H1 (cell line): ENCODE measurements around the gene KCNQ1. TPM values are rescaled to one million over a fixed set of nuclear protein-coding genes. Genes with fewer than 3 reads are reported as not detected.
A peak's percentile ranks its signal among the peaks of the same experiment; 100 is the strongest.

ENCODE experiments used
- CTCF ChIA-PET: fragments of 300-600 bp; sonication (Branson Sonifier 250); formaldehyde crosslinking; loops from one replicate; lab custom pipeline; 2021; ENCODE audit not compliant: partially characterized antibody; lab: Charles Lee
- POLR2A ChIA-PET: fragments of 300-600 bp; sonication (Branson Sonifier 250); formaldehyde crosslinking; loops from one replicate; lab custom pipeline; 2021; ENCODE audit warnings: inconsistent platforms; ENCODE audit not compliant: partially characterized antibody; lab: Charles Lee
- DNase-seq, 2 experiments: peaks; one replicate each; pipeline versions ENCODE4 v3.0.0 to v3.0.0-alpha.2; 2010 to 2022; ENCODE audit warnings: low spot score in 2 of 2, low read depth in 1 of 2, mixed read lengths in 1 of 2
- FAIRE-seq: peaks from 2 replicates; lab custom pipeline; 2011; peaks lifted over from hg19 to GRCh38; lab: Jason Lieb, UNC
- H2AFZ ChIP-seq: 2 replicates; pipeline ENCODE4 v1.8.1; 2012; ENCODE audit warnings: low read length, inconsistent platforms
- H2AK5ac ChIP-seq: 2 replicates; pipeline ENCODE4 v1.6.1; 2013; ENCODE audit warnings: low read depth, low read length
- H2BK120ac ChIP-seq: replicated peaks from 2 replicates; pipeline ENCODE3; 2013; ENCODE audit warnings: low read depth, low read length, inconsistent platforms
- H2BK12ac ChIP-seq: 2 replicates; pipeline ENCODE4 v1.6.1; 2013; ENCODE audit warnings: low read depth, low read length
- H2BK15ac ChIP-seq: 2 replicates; pipeline ENCODE4 v1.6.1; 2013; ENCODE audit warnings: low read length
- H2BK20ac ChIP-seq: 2 replicates; pipeline ENCODE4 v1.6.1; 2013; ENCODE audit warnings: low read length
- H2BK5ac ChIP-seq: 2 replicates; pipeline ENCODE4 v1.6.1; 2013; ENCODE audit warnings: low read depth, low read length
- H3K14ac ChIP-seq: 2 replicates; pipeline ENCODE4 v1.6.1; 2013; ENCODE audit warnings: inconsistent platforms; ENCODE audit not compliant: insufficient read length
- H3K18ac ChIP-seq: 2 replicates; pipeline ENCODE4 v1.6.1; 2013; ENCODE audit warnings: low read length; ENCODE audit errors: extremely low read depth
- H3K23ac ChIP-seq: 2 replicates; pipeline ENCODE4 v1.6.1; 2013; ENCODE audit warnings: inconsistent platforms; ENCODE audit not compliant: insufficient read length
- H3K23me2 ChIP-seq: 2 replicates; pipeline ENCODE4 v1.6.1; 2013; ENCODE audit warnings: low read depth, low read length
- H3K27ac ChIP-seq: 2 replicates; pipeline ENCODE4 v1.6.1; 2011; ENCODE audit warnings: low read depth, low read length, inconsistent platforms
- H3K27me3 ChIP-seq, 4 experiments: replicated peaks in 1 of 4; 1 replicate in 1 of 4; 2 replicates in 3 of 4; pipeline versions ENCODE4 v1.6.1 to v1.8.1; 2011 to 2013; ENCODE audit warnings: low read length in 3 of 4, mild to moderate bottlenecking in 3 of 4, inconsistent platforms in 2 of 4, mixed read lengths in 2 of 4, moderate library complexity in 1 of 4; ENCODE audit not compliant: control insufficient read depth in 3 of 4, insufficient read depth in 3 of 4; ENCODE audit errors: extremely low read depth in 1 of 4
- H3K36me3 ChIP-seq, 4 experiments: 2 replicates each; pipeline versions ENCODE4 v1.6.1 to v1.8.1; 2011 to 2013; ENCODE audit warnings: mild to moderate bottlenecking in 4 of 4, low read length in 3 of 4, moderate library complexity in 2 of 4, control low read depth in 1 of 4, inconsistent platforms in 1 of 4; ENCODE audit not compliant: insufficient read depth in 4 of 4, control insufficient read depth in 2 of 4
- H3K4ac ChIP-seq: replicated peaks from 2 replicates; pipeline ENCODE3; 2013; ENCODE audit warnings: low read length, low read depth, mixed read lengths, inconsistent platforms; ENCODE audit not compliant: insufficient read length
- H3K4me1 ChIP-seq, 4 experiments: replicated peaks in 1 of 4; 1 replicate in 1 of 4; 2 replicates in 3 of 4; pipeline versions ENCODE4 v1.6.1 to v1.8.1; 2011 to 2013; ENCODE audit warnings: low read length in 3 of 4, inconsistent platforms in 2 of 4, mixed read lengths in 1 of 4; ENCODE audit not compliant: insufficient read depth in 4 of 4, control insufficient read depth in 3 of 4
- H3K4me2 ChIP-seq, 2 experiments: 2 replicates each; pipeline versions ENCODE4 v1.6.1 to v1.8.1; 2011 to 2013; ENCODE audit warnings: low read depth in 2 of 2, low read length in 2 of 2, control low read depth in 1 of 2, inconsistent platforms in 1 of 2, mild to moderate bottlenecking in 1 of 2; ENCODE audit not compliant: insufficient read depth in 1 of 2
- H3K4me3 ChIP-seq, 4 experiments: fragments of 200-600, 300-600 bp in 1 of 4; sonication (generic), shearing (Covaris generic), sonication (Bioruptor Twin) in 1 of 4; 2 replicates each; pipeline versions ENCODE4 v1.5.1 to v1.8.1; 2011 to 2016; ENCODE audit warnings: low read length in 4 of 4, low read depth in 3 of 4, control low read depth in 2 of 4, inconsistent platforms in 2 of 4, mild to moderate bottlenecking in 2 of 4, mixed read lengths in 1 of 4, moderate library complexity in 1 of 4; ENCODE audit not compliant: insufficient read depth in 2 of 4; ENCODE audit errors: extremely low read depth in 1 of 4
- H3K56ac ChIP-seq: replicated peaks from 2 replicates; pipeline ENCODE3; 2013; ENCODE audit warnings: low read depth, mild to moderate bottlenecking, mixed read lengths, low read length, inconsistent platforms; ENCODE audit not compliant: insufficient read length
- H3K79me1 ChIP-seq: 2 replicates; pipeline ENCODE4 v1.6.1; 2013; ENCODE audit warnings: low read depth, low read length, control low read depth
- H3K79me2 ChIP-seq, 2 experiments: 2 replicates each; pipeline versions ENCODE4 v1.6.1 to v1.8.1; 2012 to 2013; ENCODE audit warnings: low read length in 2 of 2, mild to moderate bottlenecking in 2 of 2, inconsistent platforms in 1 of 2; ENCODE audit not compliant: insufficient read depth in 2 of 2, control insufficient read depth in 1 of 2
- H3K9ac ChIP-seq, 4 experiments: replicated peaks in 1 of 4; 1 replicate in 1 of 4; 2 replicates in 3 of 4; pipeline versions ENCODE4 v1.6.1 to v1.8.1; 2011 to 2013; ENCODE audit warnings: low read depth in 3 of 4, low read length in 3 of 4, control low read depth in 2 of 4, mild to moderate bottlenecking in 2 of 4, moderate library complexity in 2 of 4, inconsistent platforms in 1 of 4; ENCODE audit errors: extremely low read depth in 1 of 4
- H3K9me3 ChIP-seq, 2 experiments: 2 replicates each; pipeline versions ENCODE4 v1.6.1 to v1.8.1; 2012 to 2013; ENCODE audit warnings: mild to moderate bottlenecking in 2 of 2, moderate library complexity in 2 of 2, control low read depth in 1 of 2, inconsistent platforms in 1 of 2, low read depth in 1 of 2, low read length in 1 of 2, mixed read lengths in 1 of 2; ENCODE audit not compliant: insufficient read depth in 2 of 2
- H4K20me1 ChIP-seq, 2 experiments: replicated peaks in 1 of 2; 2 replicates each; pipeline versions ENCODE3 to v1.8.1; 2011 to 2013; ENCODE audit warnings: inconsistent platforms in 2 of 2, low read length in 2 of 2, mild to moderate bottlenecking in 1 of 2; ENCODE audit not compliant: insufficient read depth in 2 of 2, control insufficient read depth in 1 of 2
- H4K5ac ChIP-seq: 2 replicates; pipeline ENCODE4 v1.6.1; 2013; ENCODE audit warnings: low read length, low read depth, mixed read lengths, inconsistent platforms; ENCODE audit not compliant: insufficient read length
- H4K8ac ChIP-seq: 2 replicates; pipeline ENCODE4 v1.8.0; 2013; ENCODE audit warnings: mild to moderate bottlenecking, moderate library complexity, low read length, inconsistent platforms; ENCODE audit not compliant: insufficient read depth; ENCODE audit errors: extremely low read depth
- H4K91ac ChIP-seq: replicated peaks from 2 replicates; pipeline ENCODE3; 2013; ENCODE audit warnings: low read length, mixed read lengths, inconsistent platforms; ENCODE audit not compliant: insufficient read length
- JUN ChIP-seq: IDR thresholded peaks from 2 replicates; pipeline ENCODE4 v1.6.1; 2011; ENCODE audit warnings: low read depth, mild to moderate bottlenecking, improper control_type of control experiment, low read length
- WGBS, 2 experiments: shearing (Covaris generic) in 1 of 2; methylation state at CpG; one replicate each; pipeline versions ENCODE4 v1.1.6 to v1.1.7; 2013 to 2015; ENCODE audit warnings: low lambda C conversion rate in 2 of 2, mixed read lengths in 2 of 2, inconsistent platforms in 1 of 2, low coverage in 1 of 2, missing lambda C conversion rate in 1 of 2; ENCODE audit not compliant: insufficient replicate concordance in 2 of 2, insufficient coverage in 1 of 2, insufficient read length in 1 of 2; ENCODE audit errors: extremely low coverage in 1 of 2, missing lambda C conversion rate in 1 of 2; 5-methylcytosine and 5-hydroxymethylcytosine counted together
- polyA plus RNA-seq, 7 experiments: library from polyadenylated mRNA; depleted of rRNA in 3 of 7; stranded (reverse) in 5 of 7; unstranded in 2 of 7; fragments of >200 nt in 5 of 7; fragments of 200-250 nt in 2 of 7; gene quantifications; 1 replicate in 5 of 7; 2 replicates in 1 of 7; 4 replicates in 1 of 7; pipeline versions ENCODE4 v1.2.1 to v1.2.3, GENCODE V29; 2011 to 2013; ENCODE audit warnings: missing spikeins in 2 of 7, mixed read lengths in 2 of 7
- total RNA-seq: library from RNA; stranded (reverse); fragmentation: NEBNext Ultra II Directional; extraction: Animal tissue kit (Norgen Biotek cat#: 25700); gene quantifications from 2 replicates; pipeline ENCODE4 v1.2.1, GENCODE V29; 2021

Gene KCNQ1
- total and polyA plus RNA-seq, 2 of the 8 experiments (the other 6 are each of a cell fraction or from before 2014, with no cell fraction given), result 1.9 to 2.0 TPM

GRCh38 chr11:2570841-2571597, 126.2 kb downstream of the KCNQ1 start:
- H2BK5ac ChIP-seq, result no peak overlapping the region
- TF ChIP-seq JUN, result no peak
- TF ChIP-seq, all 59 proteins: peak for 0
- H2BK12ac ChIP-seq, result no peak overlapping the region
- H3K23me2 ChIP-seq, result no peaks in the 10 kb centered on the region
- H3K27ac ChIP-seq, result no peak overlapping the region
- H3K4ac ChIP-seq, result no peak overlapping the region
- no peak overlapping the region for H3K4me2 ChIP-seq
- no peak for FAIRE-seq
- WGBS, 2 experiments, result 81% methylated on average over 14 of the region's 25 CpGs; no CpG with 5 or more reads in 1 of the 2 experiments
- peaks cover 0 to 2% of the 10 kb centered on the region in 2 experiments for H4K20me1 ChIP-seq
- H2AFZ ChIP-seq, result no peak overlapping the region
- H3K23ac ChIP-seq, result no peak overlapping the region
- H3K4me1 ChIP-seq, result peaks cover 0 to 3% (median 0%) of the 10 kb centered on the region in 4 experiments; a peak in 1 of 7 replicates
- no peak overlapping the region for H2BK120ac ChIP-seq
- H2AK5ac ChIP-seq, result no peak overlapping the region
- H4K91ac ChIP-seq, result no peak overlapping the region
- DNase-seq, result no peak
- H3K9ac ChIP-seq, result no peak overlapping the region
- no peaks in the 10 kb centered on the region for H3K79me2 ChIP-seq
- peaks cover 0 to 6% of the 10 kb centered on the region in 2 experiments; a peak in 1 of 4 replicates for H3K9me3 ChIP-seq
- H2BK20ac ChIP-seq, result no peak overlapping the region
- no peak overlapping the region for H3K14ac ChIP-seq
- H3K56ac ChIP-seq, result no peak overlapping the region
- peaks cover 0 to 47% (median 27%) of the 10 kb centered on the region in 4 experiments; a peak in 5 of 7 replicates for H3K27me3 ChIP-seq
- CTCF ChIA-PET, result interaction anchor here (0.6 to 1.5 kb wide), 3 partner anchors 39 to 219 kb away, joined by 3 to 6 read pairs (median 4); no protein-coding TSS in a partner anchor
- no peak overlapping the region for H3K4me3 ChIP-seq
- peak overlapping the region; percentile 25; the same call in 1 of the 2 replicates for H4K8ac ChIP-seq
- H3K18ac ChIP-seq, result no peak overlapping the region
- H2BK15ac ChIP-seq, result no peak overlapping the region
- POLR2A ChIA-PET, result no interaction called here
- H4K5ac ChIP-seq, result no peak overlapping the region
- H3K79me1 ChIP-seq, result no peaks in the 10 kb centered on the region
- H3K36me3 ChIP-seq, result no peaks in the 10 kb centered on the region
